Mucosa of stomach (tissue), 1 donor: ENCODE measurements around the gene OSBPL5.

Experiments used
- H3K27me3 ChIP-seq: one replicate; pipeline ENCODE4 v1.7.0; 2013; ENCODE audit warnings: mild to moderate bottlenecking, low read length; ENCODE audit not compliant: control insufficient read depth, insufficient read depth
- H3K36me3 ChIP-seq: one replicate; pipeline ENCODE4 v1.7.0; 2013; ENCODE audit warnings: low read length; ENCODE audit not compliant: control insufficient read depth, insufficient read depth
- H3K4me1 ChIP-seq: one replicate; pipeline ENCODE4 v1.7.0; 2013; ENCODE audit warnings: mild to moderate bottlenecking, low read length; ENCODE audit not compliant: control insufficient read depth, insufficient read depth
- H3K4me3 ChIP-seq: one replicate; pipeline ENCODE4 v1.7.0; 2013; ENCODE audit warnings: low read length
- H3K9ac ChIP-seq: one replicate; pipeline ENCODE4 v1.7.0; 2013; ENCODE audit warnings: mild to moderate bottlenecking, low read length, moderate library complexity
- H3K9me3 ChIP-seq: one replicate; pipeline ENCODE4 v1.7.0; 2013; ENCODE audit warnings: mild to moderate bottlenecking, low read length, moderate library complexity; ENCODE audit not compliant: control insufficient read depth
- donor health status: Pancreatic carcinoma.

Gene OSBPL5

GRCh38 chr11:3147626-3148025, 17.5 kb downstream of the OSBPL5 start:
- H3K9me3 ChIP-seq = no peaks in the 10 kb centered on the region
- H3K27me3 ChIP-seq = no peaks in the 10 kb centered on the region
- H3K9ac ChIP-seq = no peak overlapping the region
- peaks cover 17% of the 10 kb centered on the region for H3K4me1 ChIP-seq
- no peaks in the 10 kb centered on the region for H3K36me3 ChIP-seq
- no peak overlapping the region for H3K4me3 ChIP-seq

- Histone ChIP-seq H3K9ac (no peak overlapping the region), H3K9me3 (no peaks in the 10 kb centered on the region), H3K4me3 (no peak overlapping the region), H3K36me3 (no peaks in the 10 kb centered on the region), H3K4me1 (peaks cover 14% of the 10 kb centered on the region), H3K27me3 (no peaks in the 10 kb centered on the region)
Measured at GRCh38 chr11:3147257-3147619, 17.9 kb downstream of the OSBPL5 start.

GRCh38 chr11:3146612-3147256, 18.4 kb downstream of the OSBPL5 start:
- H3K27me3 ChIP-seq = no peaks in the 10 kb centered on the region
- no peak overlapping the region for H3K4me3 ChIP-seq
- no peak overlapping the region for H3K9ac ChIP-seq
- H3K9me3 ChIP-seq = no peaks in the 10 kb centered on the region
- H3K4me1 ChIP-seq = peaks cover 12% of the 10 kb centered on the region
- H3K36me3 ChIP-seq = no peaks in the 10 kb centered on the region

GRCh38 chr11:3145206-3145520, 19.9 kb downstream of the OSBPL5 start:
- H3K9me3 ChIP-seq = no peaks in the 10 kb centered on the region

GRCh38 chr11:3144296-3145205, 20.6 kb downstream of the OSBPL5 start:
- peaks cover 12% of the 10 kb centered on the region for H3K4me1 ChIP-seq
- H3K36me3 ChIP-seq = no peaks in the 10 kb centered on the region
- H3K9me3 ChIP-seq = no peaks in the 10 kb centered on the region
- H3K27me3 ChIP-seq = no peaks in the 10 kb centered on the region
- H3K9ac ChIP-seq = no peak overlapping the region
- no peak overlapping the region for H3K4me3 ChIP-seq

More at GRCh38 chr11:3145206-3145520, 19.9 kb downstream of the OSBPL5 start:
- Histone ChIP-seq H3K4me1 (peaks cover 12% of the 10 kb centered on the region), H3K4me3 (no peak overlapping the region), H3K36me3 (no peaks in the 10 kb centered on the region), H3K27me3 (no peaks in the 10 kb centered on the region), H3K9ac (no peak overlapping the region)

GRCh38 chr11:3143136-3143880, 21.8 kb downstream of the OSBPL5 start:
- Histone ChIP-seq H3K4me3 (no peak overlapping the region), H3K4me1 (peaks cover 4% of the 10 kb centered on the region), H3K27me3 (no peaks in the 10 kb centered on the region), H3K9me3 (no peaks in the 10 kb centered on the region), H3K36me3 (no peaks in the 10 kb centered on the region), H3K9ac (no peak overlapping the region)

GRCh38 chr11:3140291-3140603, 24.9 kb downstream of the OSBPL5 start:
- no peaks in the 10 kb centered on the region for H3K27me3 ChIP-seq
- no peaks in the 10 kb centered on the region for H3K4me1 ChIP-seq
- H3K9me3 ChIP-seq = no peaks in the 10 kb centered on the region
- H3K4me3 ChIP-seq = no peak overlapping the region
- no peaks in the 10 kb centered on the region for H3K36me3 ChIP-seq
- no peak overlapping the region for H3K9ac ChIP-seq

GRCh38 chr11:3139481-3140290, 25.4 kb downstream of the OSBPL5 start:
- Histone ChIP-seq H3K9me3 (no peaks in the 10 kb centered on the region), H3K4me3 (no peak overlapping the region), H3K27me3 (no peaks in the 10 kb centered on the region), H3K9ac (no peak overlapping the region), H3K36me3 (no peaks in the 10 kb centered on the region), H3K4me1 (no peaks in the 10 kb centered on the region)

GRCh38 chr11:3139086-3139440, 26.0 kb downstream of the OSBPL5 start:
- H3K9ac ChIP-seq = no peak overlapping the region
- H3K4me1 ChIP-seq = no peaks in the 10 kb centered on the region
- H3K4me3 ChIP-seq = no peak overlapping the region

GRCh38 chr11:3138178-3139085, 26.7 kb downstream of the OSBPL5 start:
- no peaks in the 10 kb centered on the region for H3K9me3 ChIP-seq
- no peak overlapping the region for H3K4me3 ChIP-seq
- no peaks in the 10 kb centered on the region for H3K4me1 ChIP-seq
- no peaks in the 10 kb centered on the region for H3K27me3 ChIP-seq
- no peaks in the 10 kb centered on the region for H3K36me3 ChIP-seq
- no peak overlapping the region for H3K9ac ChIP-seq

More at GRCh38 chr11:3139086-3139440, 26.0 kb downstream of the OSBPL5 start:
- no peaks in the 10 kb centered on the region for H3K36me3 ChIP-seq
- no peaks in the 10 kb centered on the region for H3K9me3 ChIP-seq
- H3K27me3 ChIP-seq = no peaks in the 10 kb centered on the region
